Left ventricle myocardium superior (tissue), 1 donor: ENCODE measurements around the gene FKBP14. TPM values are rescaled to one million over a fixed set of nuclear protein-coding genes. Genes with fewer than 3 reads are reported as not detected.
A peak's percentile ranks its signal among the peaks of the same experiment; 100 is the strongest.

Experiments used
- ATAC-seq: fragments of 200-7000 bp; cut with Tn5 transposase; one replicate; pipeline ENCODE4 v1.9.1; 2020; ENCODE audit warnings: mild to moderate bottlenecking, moderate library complexity
- DNase-seq: peaks from one replicate; pipeline ENCODE4 v3.0.0-alpha.2; 2020
- intact Hi-C: fragments of 100-400 bp; cut with micrococcal nuclease; formaldehyde crosslinking; loops from one replicate; pipeline ENCODE4 v1.11.0; 2022
- long read RNA-seq: library from polyadenylated mRNA; unstranded; transcript quantifications from one replicate; pipeline ENCODE4 v2.0.0, GENCODE V29; 2021
- total RNA-seq: library from RNA; stranded (reverse); fragmentation: NEBNext Ultra II Directional; extraction: Animal tissue kit (Norgen Biotek cat#: 25700); gene quantifications from one replicate; pipeline ENCODE4 v1.2.1, GENCODE V29; 2021
- donor health status: DM: no; HTN: yes; CAD: no; lungs with severe emphysema.

The FKBP14 gene, protein sequence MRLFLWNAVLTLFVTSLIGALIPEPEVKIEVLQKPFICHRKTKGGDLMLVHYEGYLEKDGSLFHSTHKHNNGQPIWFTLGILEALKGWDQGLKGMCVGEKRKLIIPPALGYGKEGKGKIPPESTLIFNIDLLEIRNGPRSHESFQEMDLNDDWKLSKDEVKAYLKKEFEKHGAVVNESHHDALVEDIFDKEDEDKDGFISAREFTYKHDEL
- 12.8 TPM for total RNA-seq
- long read RNA-seq, full-length matches to known transcripts: 5 of 6 reads
- long read RNA-seq, partial matches to known transcripts: 0 of 6 reads
- long read RNA-seq, other reads (novel, unspliced or antisense): 1 of 6 reads

DNA sequence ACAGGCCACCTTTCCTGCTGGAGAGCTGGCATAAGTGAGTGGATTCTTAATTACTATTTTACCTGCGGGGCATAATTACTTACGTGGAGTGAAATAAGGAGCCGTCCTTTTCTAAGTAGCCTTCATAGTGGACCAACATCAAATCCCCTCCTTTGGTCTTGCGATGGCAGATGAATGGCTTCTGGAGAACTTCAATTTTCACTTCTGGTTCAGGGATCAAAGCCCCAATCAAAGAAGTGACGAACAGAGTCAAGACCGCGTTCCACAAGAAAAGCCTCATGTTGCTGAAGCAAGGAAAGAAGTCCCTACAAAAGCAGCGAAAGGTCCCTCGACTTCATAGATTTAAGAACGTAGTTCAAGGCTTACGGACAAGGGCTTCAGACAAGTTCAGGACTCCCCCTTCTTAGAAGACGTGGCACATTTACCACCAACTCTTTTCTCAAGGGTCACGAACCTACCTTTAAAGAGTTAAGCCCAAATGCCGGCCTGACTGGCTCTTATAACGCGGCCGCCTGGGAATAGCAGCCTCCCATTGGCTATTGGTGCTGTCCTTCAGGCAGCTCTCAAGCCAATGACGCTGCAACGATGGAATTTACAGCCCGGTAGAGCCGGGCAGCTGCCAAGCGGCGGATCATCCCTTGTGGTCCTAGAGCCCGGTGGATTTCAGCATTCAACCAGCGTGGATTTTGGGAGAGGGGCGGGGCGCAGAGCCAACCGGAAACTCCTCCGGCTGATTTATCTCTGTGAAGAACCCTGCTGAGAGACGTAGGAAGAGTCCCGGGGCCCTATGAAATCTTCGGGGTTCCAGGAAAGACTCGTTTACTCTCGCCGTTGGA, at the start of gene FKBP14:
Gene FKBP14, minus strand, starts transcription at position 474 of the 836 bp plus-strand sequence. Its CDS starts 194 bp downstream, at position 280.
- peak; percentile 92 for ATAC-seq
- intact Hi-C loops: no loop called here
- peak; percentile 97 for DNase-seq

DNA sequence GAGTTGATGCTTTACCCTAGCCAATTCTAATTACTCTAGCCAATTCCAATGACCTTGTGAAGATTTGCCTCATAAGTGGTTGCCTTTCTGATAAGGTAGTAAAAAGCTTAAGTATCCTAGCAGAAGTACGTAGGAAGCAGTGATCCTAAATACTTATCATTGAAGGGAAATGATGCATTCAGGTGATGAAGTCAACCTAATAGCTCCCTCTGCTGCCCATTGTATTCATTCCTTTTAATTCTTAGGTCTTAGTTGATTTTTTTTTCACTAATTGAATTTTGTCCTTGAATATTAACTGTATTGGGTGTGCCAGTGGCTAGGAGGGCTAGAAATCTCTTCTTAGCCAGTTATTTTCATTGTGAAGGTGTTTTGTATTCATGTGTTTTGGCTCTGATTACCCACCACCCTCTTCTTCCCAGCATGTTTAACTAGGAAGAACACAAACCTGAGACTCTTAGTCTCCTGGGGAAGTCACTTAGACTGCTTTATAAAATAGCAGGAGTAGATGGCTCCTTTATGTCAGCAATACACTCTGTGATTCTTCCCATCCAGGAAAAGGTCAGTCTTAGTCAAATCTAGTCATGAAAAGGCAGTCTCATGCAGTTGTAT, 48.0 kb upstream of the FKBP14 start:
- intact Hi-C loops: no loop called here
- no peak for ATAC-seq
- no peak for DNase-seq

DNA sequence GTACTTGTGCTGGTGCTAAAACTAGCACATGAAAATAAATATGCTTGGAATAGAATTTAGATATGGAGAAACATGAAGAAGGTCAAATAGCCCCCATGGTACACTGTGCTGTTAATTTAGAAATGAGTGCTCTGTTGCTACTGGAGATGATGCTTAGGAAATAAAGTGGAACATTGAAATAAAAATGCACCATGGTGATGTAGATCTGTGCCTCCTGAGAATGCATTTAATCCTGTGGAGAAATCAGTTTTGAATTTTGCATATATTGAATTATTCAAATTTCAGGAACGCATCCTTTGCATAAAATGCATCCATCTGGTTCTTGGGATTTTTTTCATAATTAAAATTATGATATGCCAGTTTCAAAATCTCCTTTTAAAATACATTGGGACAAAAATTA, 46.2 kb upstream of the FKBP14 start:
- ATAC-seq: no peak
- DNase-seq: no peak
- intact Hi-C loops: no loop called here

DNA sequence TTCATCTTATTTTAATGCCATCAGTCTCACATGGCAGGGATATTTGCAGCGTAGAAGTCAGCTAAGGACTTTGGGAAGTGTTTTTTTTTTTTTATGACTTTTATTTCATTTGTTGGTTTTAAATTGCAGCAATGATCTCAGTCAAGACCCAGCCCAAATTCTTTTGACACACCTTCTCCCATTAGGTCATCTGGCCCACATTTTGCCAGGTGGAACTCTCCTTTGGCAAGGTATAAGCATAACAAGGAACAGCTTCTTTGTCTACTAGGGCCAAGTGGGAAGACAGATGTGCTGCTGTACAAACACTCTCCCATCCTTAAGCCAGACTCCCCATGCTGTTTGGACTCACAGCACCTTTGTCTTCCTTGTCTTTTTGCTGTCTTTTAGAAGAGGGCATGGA, 43.5 kb upstream of the FKBP14 start:
- no peak for ATAC-seq
- intact Hi-C loops: no loop called here
- DNase-seq: no peak

DNA sequence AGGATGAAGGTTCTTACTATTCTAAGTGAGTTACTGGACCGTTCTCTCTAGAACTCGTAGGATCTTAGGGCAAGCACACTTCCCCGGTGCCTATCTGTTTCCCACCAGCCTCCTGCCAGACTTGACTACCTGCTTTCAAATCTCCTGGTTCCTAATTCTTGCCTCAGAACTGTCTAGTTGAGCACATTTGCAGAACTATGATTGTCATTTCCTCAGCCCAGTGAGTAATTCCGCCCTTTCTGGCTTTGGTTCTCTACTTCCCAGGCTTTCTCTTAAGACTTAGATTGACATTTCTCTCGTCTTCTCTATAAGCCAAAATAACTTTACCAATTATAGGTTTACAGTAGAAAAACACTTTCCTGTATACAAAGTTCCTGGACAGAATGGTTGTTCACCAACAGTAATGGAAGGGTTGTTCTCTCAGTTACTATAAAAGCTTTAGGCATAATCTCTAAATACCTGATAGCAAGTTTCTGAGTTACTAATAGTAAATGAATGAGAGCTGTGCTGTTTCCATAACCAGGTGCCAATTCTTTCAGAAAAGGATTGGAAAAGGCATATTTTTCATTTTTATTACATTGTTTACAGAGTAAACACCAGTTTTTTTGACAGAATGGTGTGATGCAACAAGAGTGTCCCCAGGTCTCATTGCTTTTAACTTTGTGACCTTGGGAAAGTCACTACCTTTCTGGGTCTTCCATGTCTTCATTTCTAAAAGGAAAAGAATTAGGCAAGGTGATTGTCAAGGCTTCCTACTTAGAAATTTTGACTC, 42.8 kb upstream of the FKBP14 start:
- DNase-seq: no peak
- ATAC-seq: no peak
- intact Hi-C loops: loop anchor here (10.0 kb wide), 1 partner anchor 314 kb away; no protein-coding TSS in a partner anchor

DNA sequence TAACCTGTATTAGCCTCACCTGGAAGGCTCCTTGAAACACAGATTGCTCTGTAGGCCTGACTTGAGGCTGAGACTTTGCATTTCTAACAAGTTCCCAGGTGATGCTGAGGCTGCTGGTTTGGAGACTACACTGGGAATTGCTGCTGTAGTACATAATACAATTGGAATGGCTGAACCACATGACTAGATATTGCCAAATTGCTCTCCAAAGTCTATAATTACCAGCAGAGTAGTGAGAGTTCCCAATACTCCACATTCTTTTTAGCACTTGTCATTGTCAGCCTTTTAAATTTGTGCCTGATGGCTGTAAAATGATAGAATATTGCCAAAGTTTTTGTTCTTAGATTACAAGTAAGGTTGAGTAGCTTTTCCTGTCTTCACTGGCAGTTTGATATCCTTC, 41.6 kb upstream of the FKBP14 start:
- no peak for DNase-seq
- peak; percentile 84 for ATAC-seq
- intact Hi-C loops: loop anchor here (10.0 kb wide), 1 partner anchor 313 kb away; no protein-coding TSS in a partner anchor

DNA sequence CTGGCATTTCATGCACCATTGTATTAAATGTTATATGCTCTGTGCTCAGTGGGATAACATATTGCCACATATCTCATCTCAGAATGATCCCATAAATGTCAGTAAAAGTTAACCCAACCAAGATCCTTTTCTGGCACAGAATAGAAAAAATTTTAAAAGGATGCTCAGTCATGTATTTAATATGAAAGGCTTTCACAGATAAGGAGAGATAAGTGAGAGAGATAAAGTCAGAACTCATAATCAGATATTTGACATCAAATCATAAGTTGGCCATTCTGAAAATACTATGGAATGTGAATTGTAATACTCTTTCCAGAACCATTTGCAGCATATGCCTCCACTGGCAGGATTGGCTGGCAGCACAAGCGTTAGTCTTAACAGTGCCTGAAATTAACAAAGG, 40.2 kb upstream of the FKBP14 start:
- DNase-seq (no peak), ATAC-seq (no peak)
- intact Hi-C loops: loop anchor here (10.0 kb wide), 1 partner anchor 312 kb away; no protein-coding TSS in a partner anchor

DNA sequence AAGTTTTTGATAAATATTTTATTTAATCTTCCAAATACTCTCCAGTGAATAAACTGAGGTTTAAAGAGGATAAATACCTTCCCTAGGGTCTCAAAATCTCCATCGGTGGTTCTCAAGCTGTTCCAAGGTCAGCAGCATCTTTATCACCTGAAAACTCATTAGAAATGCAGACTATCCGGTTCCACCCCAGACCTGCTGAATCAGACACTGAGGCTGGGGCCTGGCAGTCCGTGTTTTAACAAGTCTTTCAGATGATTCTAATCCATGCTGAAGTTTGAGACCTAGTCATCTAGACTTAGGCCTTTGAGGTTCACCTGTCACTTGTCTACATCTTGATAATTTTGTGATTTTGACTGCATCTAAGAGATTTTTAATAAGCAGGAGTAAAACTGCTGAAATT, 39.2 kb upstream of the FKBP14 start:
- no peak for DNase-seq
- no peak for ATAC-seq
- intact Hi-C loops: loop anchor here (10.0 kb wide), 1 partner anchor 311 kb away; no protein-coding TSS in a partner anchor

DNA sequence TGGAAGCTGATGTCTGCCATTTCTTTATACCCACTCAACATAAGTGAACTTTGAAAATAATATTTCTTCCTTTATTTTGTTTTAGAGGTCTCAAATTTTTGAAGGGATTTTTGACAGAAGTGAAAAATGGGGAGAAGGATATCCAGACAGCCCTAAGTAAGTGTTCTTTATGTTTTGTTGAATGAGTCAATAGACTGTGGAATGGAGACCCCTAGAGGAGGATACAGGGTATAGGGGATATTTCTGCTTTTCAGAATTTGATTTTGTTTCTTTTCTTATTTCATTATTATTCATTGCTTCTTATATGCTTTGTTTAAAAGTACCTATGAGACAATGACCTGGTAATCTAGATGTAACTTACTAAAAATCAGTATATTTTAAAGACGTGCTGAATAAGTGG, 36.1 kb upstream of the FKBP14 start:
- DNase-seq (no peak), ATAC-seq (peak; percentile 80)
- intact Hi-C loops: loop anchor here (10.0 kb wide), 1 partner anchor 308 kb away; no protein-coding TSS in a partner anchor

DNA sequence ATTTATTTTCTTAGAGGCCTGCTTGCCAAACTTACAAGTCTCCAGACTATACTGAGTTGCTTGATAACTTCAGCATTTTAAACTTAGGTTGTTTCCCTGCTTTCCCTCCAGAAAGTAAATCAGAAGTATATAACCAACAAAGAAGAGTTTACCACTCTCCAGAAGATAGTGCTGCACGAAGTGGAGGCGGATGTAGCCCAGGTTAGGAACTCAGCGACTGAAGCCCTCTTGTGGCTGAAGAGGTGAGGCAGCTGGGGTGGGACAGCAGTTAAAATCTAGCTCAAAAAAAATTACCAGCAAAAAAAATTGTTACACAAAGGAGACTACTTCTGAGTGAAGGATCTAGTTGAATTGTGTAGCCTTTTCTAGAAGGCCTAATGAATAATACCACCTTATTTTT, 35.3 kb upstream of the FKBP14 start:
- DNase-seq (peak; percentile 33), ATAC-seq (peak; percentile 88)
- intact Hi-C loops: loop anchor here (10.0 kb wide), 1 partner anchor 307 kb away; no protein-coding TSS in a partner anchor

DNA sequence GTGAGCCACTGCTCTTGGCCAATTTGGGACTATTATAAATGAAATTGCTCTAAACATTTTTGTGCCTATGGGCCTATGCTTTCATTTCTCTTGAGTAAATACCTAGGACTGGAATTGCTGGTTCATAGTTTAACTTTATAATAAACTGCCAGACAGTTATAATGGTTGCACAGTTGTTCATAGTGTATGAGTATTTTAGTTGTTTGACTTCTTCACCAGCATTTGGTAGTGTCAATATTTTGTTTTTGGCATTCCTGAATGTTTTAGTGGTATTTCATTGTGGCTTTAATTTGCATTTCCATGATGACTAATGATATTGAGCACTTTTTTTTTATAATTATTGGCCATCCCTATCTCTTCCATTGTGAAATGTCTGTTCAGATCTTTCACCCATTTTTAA, 31.2 kb upstream of the FKBP14 start:
- intact Hi-C loops: no loop called here
- no peak for DNase-seq

DNA sequence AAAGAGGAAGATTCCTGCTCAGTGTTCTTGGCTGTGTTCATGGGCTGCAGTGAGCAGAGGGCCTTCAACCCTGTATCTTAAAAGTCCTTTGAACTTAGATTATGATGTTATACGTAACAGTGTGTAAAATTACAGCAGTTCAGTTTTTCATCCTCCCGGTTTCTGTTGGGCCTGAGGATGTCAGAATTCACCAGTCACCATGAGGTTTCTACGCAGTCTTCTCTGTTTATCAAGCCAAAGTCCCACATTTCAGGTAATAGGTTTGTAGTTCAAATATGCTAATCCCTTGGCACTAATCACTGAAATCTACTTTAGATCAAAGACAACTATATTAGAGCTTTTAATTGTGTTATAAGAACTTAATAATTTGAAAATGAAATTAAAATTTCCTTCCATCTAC, 26.6 kb upstream of the FKBP14 start:
- ATAC-seq (no peak), DNase-seq (no peak)
- intact Hi-C loops: no loop called here

More for the DNA sequence above, 31.2 kb upstream of the FKBP14 start:
- ATAC-seq: no peak

DNA sequence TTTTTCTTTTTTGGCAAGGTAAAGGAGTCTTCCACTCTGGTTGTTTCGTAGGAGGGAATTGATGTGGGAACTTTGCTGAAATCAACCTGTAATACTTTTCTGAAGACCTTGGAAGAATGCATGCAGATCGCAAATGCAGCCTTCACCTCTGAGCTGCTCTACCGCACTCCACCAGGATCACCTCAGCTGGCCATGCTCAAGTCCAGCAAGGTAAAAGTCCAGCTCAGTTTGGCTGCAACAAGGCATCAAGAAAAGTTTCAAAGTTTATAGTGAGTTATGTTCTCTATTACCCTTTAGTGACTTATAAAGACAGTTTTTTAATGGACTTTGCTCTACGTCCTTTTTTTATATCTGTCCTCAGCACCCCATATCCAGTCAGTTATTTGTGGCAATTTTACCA, 22.7 kb upstream of the FKBP14 start:
- intact Hi-C loops: no loop called here
- ATAC-seq (no peak), DNase-seq (no peak)

DNA sequence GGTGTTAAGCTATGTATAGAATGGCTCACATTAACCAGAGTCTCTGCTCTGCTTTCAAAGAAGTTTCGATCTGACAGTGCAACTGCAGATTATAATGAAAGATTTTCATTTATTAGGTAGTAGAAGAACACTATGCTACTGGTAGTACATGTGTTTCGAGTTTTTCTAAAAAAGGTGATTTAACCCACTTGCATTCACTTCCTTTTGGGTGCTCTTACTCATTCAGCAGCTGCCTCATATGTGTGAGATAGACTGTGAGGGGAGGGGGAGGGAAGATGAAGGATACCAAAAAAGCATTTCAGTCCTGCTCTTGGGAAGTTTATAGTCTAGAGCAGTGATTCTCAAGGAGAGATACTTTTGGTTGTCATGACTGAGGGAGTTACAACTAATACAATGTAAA, 22.1 kb upstream of the FKBP14 start:
- intact Hi-C loops: no loop called here
- ATAC-seq (no peak), DNase-seq (no peak)

DNA sequence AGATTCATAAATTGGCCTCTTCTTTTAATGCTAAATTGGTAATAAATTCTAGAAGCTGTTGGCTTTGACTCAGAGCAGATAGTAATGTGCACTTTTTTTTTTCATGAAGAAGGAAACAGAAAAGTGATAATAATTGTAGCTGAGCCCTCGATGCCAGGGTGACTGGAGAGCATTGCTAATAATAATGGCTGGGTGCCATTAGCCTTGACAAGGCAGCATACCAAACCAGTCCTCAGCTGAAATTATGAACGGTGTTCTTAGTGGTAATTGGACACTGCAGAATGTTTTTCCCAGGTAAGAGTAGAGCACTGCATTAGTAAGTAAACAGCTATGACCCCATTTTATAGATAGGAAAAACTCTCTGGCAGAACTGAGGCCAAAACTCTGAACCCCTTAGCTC, 20.6 kb upstream of the FKBP14 start:
- intact Hi-C loops: no loop called here
- DNase-seq (no peak), ATAC-seq (peak; percentile 67)

DNA sequence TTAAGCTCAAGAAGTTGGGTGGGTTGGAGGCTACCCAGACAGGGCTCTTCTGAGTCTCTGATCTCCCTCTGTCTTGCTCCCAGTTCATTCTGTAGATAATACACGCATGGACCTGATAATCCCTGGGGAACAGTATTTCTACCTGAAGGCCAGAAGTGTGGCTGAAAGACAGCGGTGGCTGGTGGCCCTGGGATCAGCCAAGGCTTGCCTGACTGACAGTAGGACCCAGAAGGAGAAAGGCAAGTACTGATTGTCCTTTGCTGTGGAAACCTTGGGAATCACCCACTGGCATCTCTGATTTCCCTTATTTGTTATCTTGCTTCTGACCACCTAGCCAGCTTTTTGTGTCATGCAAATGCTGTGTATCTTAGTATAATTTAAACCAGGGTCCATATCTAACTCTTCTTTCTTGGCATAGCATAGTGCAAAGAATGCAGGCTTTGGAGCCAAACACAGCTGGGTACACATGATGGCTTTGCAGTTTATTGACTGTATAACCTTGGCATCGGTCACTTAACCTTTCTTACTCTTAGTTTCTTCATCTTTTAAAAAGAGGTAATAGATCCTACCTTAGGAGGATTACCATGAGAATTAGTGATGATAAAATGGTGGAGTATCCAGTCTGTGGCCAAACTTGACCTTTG, 19.7 kb upstream of the FKBP14 start:
- ATAC-seq (peak; percentile 33), DNase-seq (no peak)
- intact Hi-C loops: no loop called here

DNA sequence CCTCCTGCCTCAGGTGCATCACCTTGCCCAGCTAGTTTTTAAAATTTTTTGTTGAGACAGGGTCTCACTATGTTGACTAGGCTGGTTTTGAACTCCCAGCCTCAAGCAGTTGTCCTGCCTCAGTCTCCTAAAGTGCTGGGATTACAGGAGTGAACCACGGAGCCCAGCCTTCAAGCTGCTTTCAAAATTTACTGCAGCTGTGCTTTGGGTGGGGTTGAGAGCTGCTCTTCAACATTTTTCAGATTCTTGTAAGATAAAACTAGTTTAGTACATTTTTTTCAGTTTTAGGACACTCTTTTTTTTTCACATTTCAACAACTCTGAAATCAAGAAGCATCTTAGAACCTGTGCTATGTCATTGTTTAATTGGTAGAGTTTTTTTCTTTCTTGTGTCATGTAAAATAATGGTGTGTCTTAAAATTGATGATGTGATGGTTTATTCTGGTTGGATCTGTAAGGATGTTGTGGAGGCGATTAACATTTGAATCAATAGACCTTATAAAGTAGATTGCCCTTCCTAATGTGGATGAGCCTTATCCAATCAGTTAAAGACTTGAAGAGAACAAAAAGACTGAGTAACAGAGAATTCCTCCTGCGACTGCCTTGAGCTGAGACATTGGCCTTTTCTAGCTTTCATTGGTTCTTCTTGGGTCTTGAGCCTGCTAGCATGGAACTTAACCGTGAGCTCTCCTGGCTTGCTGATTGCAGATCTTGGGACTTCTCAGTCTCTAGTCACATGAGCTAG, 15.2 kb upstream of the FKBP14 start:
- ATAC-seq: no peak

DNA sequence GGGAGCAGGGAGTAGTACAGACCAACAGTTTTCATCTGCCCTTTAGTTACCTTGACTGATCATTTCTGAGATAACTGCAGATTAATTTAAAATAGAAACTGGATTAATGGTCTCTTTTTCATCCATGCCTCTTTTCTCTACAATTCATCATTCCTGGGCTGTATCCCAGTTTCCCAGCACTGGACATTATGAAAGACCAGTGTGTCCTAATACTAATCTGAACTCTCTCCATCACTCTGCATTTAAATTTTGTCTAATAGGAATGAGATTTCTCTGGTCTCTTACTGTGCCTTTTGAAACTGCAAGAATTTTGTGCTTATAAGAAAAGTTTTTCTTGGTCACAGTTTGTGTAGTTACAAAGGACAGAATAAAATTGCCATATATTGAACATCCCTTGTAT, 14.4 kb upstream of the FKBP14 start:
- ATAC-seq: peak; percentile 22
- intact Hi-C loops: no loop called here

More for the DNA sequence above, 15.2 kb upstream of the FKBP14 start:
- no peak for DNase-seq
- intact Hi-C loops: no loop called here

More for the DNA sequence above, 14.4 kb upstream of the FKBP14 start:
- DNase-seq: no peak
